Measurements from ENCODE around the gene ITPR1. TPM values are rescaled to one million over a fixed set of nuclear protein-coding genes. Genes with fewer than 3 reads are reported as not detected.

Gene ITPR1
- total RNA-seq, 2 donors from 2014 or later: 5.9 TPM

DNA sequence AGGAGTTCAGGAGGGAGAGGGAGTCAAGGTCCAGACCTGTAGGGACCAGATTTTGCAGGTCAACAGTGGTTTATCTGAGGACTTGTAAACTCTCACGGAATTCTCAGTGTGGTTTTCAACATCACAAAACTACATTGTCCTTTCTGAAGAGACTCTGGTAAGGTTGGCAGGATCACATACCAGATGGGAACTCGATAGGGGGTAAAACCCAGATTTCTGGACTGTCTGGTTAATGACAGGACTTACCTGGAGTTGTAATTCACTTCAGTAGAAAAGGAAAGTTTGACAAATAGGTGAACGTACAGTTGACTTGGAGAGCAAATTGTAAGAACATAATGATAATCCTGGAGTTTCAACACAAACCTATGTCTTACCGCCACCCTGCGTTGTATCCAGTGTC, 5.3 kb downstream of the ITPR1 start:
- WGBS, 2 experiments (ENCODE audit: insufficient coverage in 1 of 2, insufficient read length in 1 of 2): 90 to 95% methylated on average over 4 to 5 of the region's 5 CpGs
- H3K4me3 Mint-ChIP-seq: no peak overlapping the region
- Histone ChIP-seq H3K4me1 (ENCODE audit: control insufficient read depth, insufficient read depth, low read length) (no peaks in the 10 kb centered on the region), H3K9ac (ENCODE audit: extremely low read depth, low read length, poor library complexity, severe bottlenecking) (no peak overlapping the region), H3K9me3 (ENCODE audit: control insufficient read depth, low read length) (no peaks in the 10 kb centered on the region), H3K4me3 (ENCODE audit: low read length) (no peak overlapping the region), H3K36me3 (ENCODE audit: control insufficient read depth, insufficient read depth, low read length) (no peaks in the 10 kb centered on the region), H3K27me3 (ENCODE audit: control insufficient read depth, insufficient read depth, low read length, poor library complexity, severe bottlenecking) (peaks cover 23% of the 10 kb centered on the region), H3K27ac (ENCODE audit: low read depth, low read length) (no peak overlapping the region)
- TF ChIP-seq CTCF (conservative IDR thresholded peaks at IDR 0.05): no peak
- no peaks in the 10 kb centered on the region for H3K9me3 Mint-ChIP-seq
- H3K27me3 Mint-ChIP-seq (ENCODE audit: insufficient read depth): peaks cover 32% of the 10 kb centered on the region
- H3K4me1 Mint-ChIP-seq: peaks cover 22% of the 10 kb centered on the region
- no peak overlapping the region for H3K27ac Mint-ChIP-seq
- no peaks in the 10 kb centered on the region for H3K36me3 Mint-ChIP-seq (ENCODE audit: low read depth)
- no peak for DNase-seq

DNA sequence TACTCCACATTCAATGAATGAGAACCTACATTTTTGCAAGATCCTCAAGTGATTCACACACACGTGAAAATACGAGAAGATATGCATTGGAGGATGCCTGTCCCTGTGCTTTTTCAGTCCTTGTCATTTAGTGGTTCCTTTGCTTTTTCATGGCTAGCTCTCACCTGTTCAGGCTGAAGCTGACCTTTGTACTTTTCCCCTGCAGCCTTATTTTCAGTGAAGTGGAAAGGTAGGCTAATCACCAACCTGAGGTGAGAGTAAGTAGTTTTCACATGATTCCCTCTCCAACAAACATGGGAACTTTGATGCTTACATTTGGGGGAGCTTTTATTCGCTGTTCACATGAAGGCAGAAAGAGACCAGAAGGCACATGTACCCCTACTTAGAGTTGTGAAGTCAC, 8.3 kb downstream of the ITPR1 start:
- no peaks in the 10 kb centered on the region for H3K36me3 ChIP-seq (ENCODE audit: control insufficient read depth, insufficient read depth, low read length)
- TF ChIP-seq CTCF (conservative IDR thresholded peaks at IDR 0.05): no peak
- H3K4me3 ChIP-seq (ENCODE audit: low read length): peak overlapping the region; percentile 21
- 93 to 94% methylated on average over 3 of the region's 3 CpGs for WGBS, 2 experiments (ENCODE audit: insufficient coverage in 1 of 2, insufficient read length in 1 of 2)
- H3K9me3 ChIP-seq (ENCODE audit: control insufficient read depth, low read length): no peaks in the 10 kb centered on the region
- no peaks in the 10 kb centered on the region for H3K27me3 ChIP-seq (ENCODE audit: control insufficient read depth, insufficient read depth, low read length, poor library complexity, severe bottlenecking)
- H3K9ac ChIP-seq (ENCODE audit: extremely low read depth, low read length, poor library complexity, severe bottlenecking): no peak overlapping the region
- H3K27ac ChIP-seq (ENCODE audit: low read depth, low read length): no peak overlapping the region
- Mint-ChIP-seq H3K9me3 (no peaks in the 10 kb centered on the region), H3K27me3 (ENCODE audit: insufficient read depth) (peaks cover 5% of the 10 kb centered on the region), H3K4me3 (no peak overlapping the region), H3K36me3 (ENCODE audit: low read depth) (no peaks in the 10 kb centered on the region), H3K27ac (no peak overlapping the region), H3K4me1 (peaks cover 25% of the 10 kb centered on the region)
- H3K4me1 ChIP-seq (ENCODE audit: control insufficient read depth, insufficient read depth, low read length): no peaks in the 10 kb centered on the region
- no peak for DNase-seq

GRCh38 chr3:4501927-4502326, 8.8 kb downstream of the ITPR1 start:
- no peak for TF ChIP-seq CTCF (conservative IDR thresholded peaks at IDR 0.05)
- no peak overlapping the region for H3K27ac ChIP-seq (ENCODE audit: low read depth, low read length)
- peaks cover 25% of the 10 kb centered on the region for H3K4me1 Mint-ChIP-seq
- H3K36me3 ChIP-seq (ENCODE audit: control insufficient read depth, insufficient read depth, low read length): no peaks in the 10 kb centered on the region
- H3K4me3 ChIP-seq (ENCODE audit: low read length): peak overlapping the region; percentile 21
- no peaks in the 10 kb centered on the region for H3K36me3 Mint-ChIP-seq (ENCODE audit: low read depth)
- no peaks in the 10 kb centered on the region for H3K9me3 ChIP-seq (ENCODE audit: control insufficient read depth, low read length)
- no peaks in the 10 kb centered on the region for H3K27me3 Mint-ChIP-seq (ENCODE audit: insufficient read depth)
- DNase-seq: no peak
- H3K4me1 ChIP-seq (ENCODE audit: control insufficient read depth, insufficient read depth, low read length): no peaks in the 10 kb centered on the region
- no peaks in the 10 kb centered on the region for H3K27me3 ChIP-seq (ENCODE audit: control insufficient read depth, insufficient read depth, low read length, poor library complexity, severe bottlenecking)
- no peaks in the 10 kb centered on the region for H3K9me3 Mint-ChIP-seq
- 92 to 98% methylated on average over 7 to 9 of the region's 9 CpGs for WGBS, 2 experiments (ENCODE audit: insufficient coverage in 1 of 2, insufficient read length in 1 of 2)
- H3K9ac ChIP-seq (ENCODE audit: extremely low read depth, low read length, poor library complexity, severe bottlenecking): no peak overlapping the region
- H3K4me3 Mint-ChIP-seq: no peak overlapping the region
- H3K27ac Mint-ChIP-seq: no peak overlapping the region
